SU-DHL-6 (cell line): ENCODE data around the gene CAMK1.

Experiments used
- CTCF ChIP-seq: fragments of 200-600 bp; sonication (generic); IDR thresholded peaks from one replicate; pipeline ENCODE4 v1.5.1; 2017; ENCODE audit warnings: antibody characterized with exemption, mild to moderate bottlenecking, low read length, moderate library complexity; ENCODE audit not compliant: insufficient read depth, poor library complexity, severe bottlenecking
- EZH2phosphoT487 ChIP-seq: fragments of 200-600 bp; sonication (generic), shearing (Covaris generic); conservative IDR thresholded peaks from 2 replicates; pipeline ENCODE4 v1.6.1; 2018; ENCODE audit warnings: mild to moderate bottlenecking, antibody characterized with exemption, low read length, moderate library complexity, mixed read lengths

- no peak for TF ChIP-seq CTCF
- TF ChIP-seq EZH2phosphoT487 = no peak
Observed at GRCh38 chr3:9715136-9715535, 54.6 kb downstream of the CAMK1 start.
